GM12878 (cell line): ENCODE measurements around the gene SLC5A10. TPM values are rescaled to one million over a fixed set of nuclear protein-coding genes. Genes with fewer than 3 reads are reported as not detected.

ENCODE experiments used
- ASH2L ChIP-seq: fragments of 300-600, 200-600 bp; sonication (generic); IDR thresholded peaks from 2 replicates; pipeline ENCODE4 v1.6.1; 2017; ENCODE audit warnings: low read depth, mild to moderate bottlenecking, borderline replicate concordance
- ATF2 ChIP-seq: IDR thresholded peaks from 2 replicates; pipeline ENCODE4 v1.6.1; 2012; ENCODE audit warnings: low read length, inconsistent platforms
- BCLAF1 ChIP-seq: fragments of 450-650 bp; IDR thresholded peaks from 2 replicates; pipeline ENCODE4 v1.6.1; 2017; ENCODE audit warnings: antibody characterized with exemption, mild to moderate bottlenecking, moderate library complexity
- BRCA1 ChIP-seq: IDR thresholded peaks from 2 replicates; pipeline ENCODE4 v1.6.1; 2011; ENCODE audit warnings: low read depth, low read length, improper control_type of control experiment
- CBX5 ChIP-seq: sonication (generic); IDR thresholded peaks from 2 replicates; pipeline ENCODE4 v1.6.1; 2016; ENCODE audit warnings: low read depth, moderate library complexity, mild to moderate bottlenecking, inconsistent platforms
- CEBPB ChIP-seq, 2 experiments: fragments of 150-350 bp in 1 of 2; IDR thresholded peaks; 2 replicates each; pipeline ENCODE4 v1.6.1; 2012 to 2014; ENCODE audit warnings: low read depth in 2 of 2, low read length in 2 of 2, borderline replicate concordance in 1 of 2, inconsistent platforms in 1 of 2
- E2F4 ChIP-seq: IDR thresholded peaks from 2 replicates; pipeline ENCODE4 v1.6.1; 2012; ENCODE audit warnings: low read depth, low read length, improper control_type of control experiment
- EGR1 ChIP-seq, 2 experiments: IDR thresholded peaks; 1 replicate in 1 of 2; 2 replicates in 1 of 2; pipeline ENCODE4 v1.6.1; 2011 to 2012; ENCODE audit warnings: low read depth in 2 of 2, low read length in 2 of 2, borderline replicate concordance in 1 of 2, mild to moderate bottlenecking in 1 of 2, moderate library complexity in 1 of 2
- ELK1 ChIP-seq: IDR thresholded peaks from 2 replicates; pipeline ENCODE4 v1.6.1; 2012; ENCODE audit warnings: low read depth, low read length, improper control_type of control experiment
- EP300 ChIP-seq, 2 experiments: fragments of 150-350 bp in 1 of 2; IDR thresholded peaks; 2 replicates each; pipeline ENCODE4 v1.6.1; 2011 to 2012; ENCODE audit warnings: low read depth in 2 of 2, low read length in 2 of 2, borderline replicate concordance in 1 of 2, improper control_type of control experiment in 1 of 2, inconsistent platforms in 1 of 2; ENCODE audit not compliant: control insufficient read depth in 1 of 2
- ETV6 ChIP-seq, 2 experiments: fragments of 450-650 bp in 1 of 2; IDR thresholded peaks in 1 of 2; conservative IDR thresholded peaks in 1 of 2; 2 replicates each; pipeline ENCODE4 v1.6.1; 2014; ENCODE audit warnings: antibody characterized with exemption in 1 of 2, borderline replicate concordance in 1 of 2, low read depth in 1 of 2, mild to moderate bottlenecking in 1 of 2, moderate library complexity in 1 of 2
- HDAC2 ChIP-seq: fragments of 200-600 bp; sonication (generic); IDR thresholded peaks from 2 replicates; pipeline ENCODE4 v1.6.1; 2017
- IKZF1 ChIP-seq: fragments of 450-650 bp; conservative IDR thresholded peaks from 2 replicates; pipeline ENCODE4 v1.6.1; 2017; ENCODE audit warnings: antibody characterized with exemption, mild to moderate bottlenecking
- MLLT1 ChIP-seq: fragments of 450-650 bp; IDR thresholded peaks from 2 replicates; pipeline ENCODE4 v1.6.1; 2016; ENCODE audit warnings: mild to moderate bottlenecking
- MYC ChIP-seq: IDR thresholded peaks from 2 replicates; pipeline ENCODE4 v1.6.1; 2011; ENCODE audit warnings: mild to moderate bottlenecking, low read length, moderate library complexity, inconsistent platforms; ENCODE audit not compliant: insufficient read depth, insufficient replicate concordance, insufficient read length, severe bottlenecking
- PAX8 ChIP-seq: fragments of 450-650 bp; IDR thresholded peaks from 2 replicates; pipeline ENCODE4 v1.6.1; 2017; ENCODE audit warnings: mild to moderate bottlenecking, moderate library complexity
- RELA ChIP-seq: fragments of 450-650 bp; IDR thresholded peaks from 2 replicates; pipeline ENCODE4 v1.8.0; 2014; ENCODE audit warnings: borderline replicate concordance; ENCODE audit not compliant: partially characterized antibody
- TCF12 ChIP-seq: IDR thresholded peaks from 2 replicates; pipeline ENCODE4 v1.6.1; 2011; ENCODE audit warnings: low read depth, mild to moderate bottlenecking, low read length
- WRNIP1 ChIP-seq: IDR thresholded peaks from 2 replicates; pipeline ENCODE4 v1.6.1; 2011; ENCODE audit warnings: low read depth, low read length, improper control_type of control experiment, borderline replicate concordance
- ZBED1 ChIP-seq: IDR thresholded peaks from 2 replicates; pipeline ENCODE4 v1.6.1; 2016; ENCODE audit warnings: borderline replicate concordance
- ZNF24 ChIP-seq: fragments of 450-650 bp; IDR thresholded peaks from 2 replicates; pipeline ENCODE4 v1.6.1; 2017; ENCODE audit warnings: antibody characterized with exemption, mild to moderate bottlenecking
- polyA plus RNA-seq, 11 experiments: library from polyadenylated mRNA; depleted of rRNA in 4 of 11; unstranded in 6 of 11; stranded (reverse) in 5 of 11; fragments of >200 nt; fragmentation: Nextera tagmentation in 4 of 11; fragmentation: Illumina TruSeq in 1 of 11; extraction: Ambion mirVana in 4 of 11; extraction: Trizol in 1 of 11; gene quantifications; 1 replicate in 1 of 11; 2 replicates in 10 of 11; pipeline versions ENCODE4 v1.2.1 to v1.2.3, GENCODE V29; 2011 to 2016; ENCODE audit warnings: inconsistent platforms in 2 of 11, missing spikeins in 2 of 11, low read depth in 1 of 11
- total RNA-seq, 4 experiments: library from RNA; depleted of rRNA in 3 of 4; stranded (reverse); fragments of >200 nt in 3 of 4; fragmentation: Illumina TruSeq in 1 of 4; extraction: Trizol in 1 of 4; gene quantifications; 2 replicates each; pipeline versions ENCODE4 v1.2.1 to v1.2.3, GENCODE V29; 2013 to 2021

The SLC5A10 gene
- total and polyA plus RNA-seq, 10 of the 15 experiments (the other 5 are each of a cell fraction or from before 2014, with no cell fraction given), result under 0.01 to 0.18 (median 0.07) TPM; not detected in 4

- TF ChIP-seq MYC, result no peak
- peak; percentile 90 for TF ChIP-seq ATF2
- no peak for TF ChIP-seq PAX8
- no peak for TF ChIP-seq EGR1 (IDR thresholded peaks at IDR 0.05; ENCODE audit: borderline replicate concordance in 1 of 2, low read depth in 2 of 2, low read length in 2 of 2)
- TF ChIP-seq ASH2L, result peak; percentile 92
- no peak for TF ChIP-seq CBX5
- peak; percentile 83 for TF ChIP-seq IKZF1
- TF ChIP-seq CEBPB (IDR thresholded peaks at IDR 0.05; ENCODE audit: borderline replicate concordance in 1 of 2, low read depth in 2 of 2, low read length in 2 of 2), result 0 out of 4 replicates have a peak, but pooled peaks of 1 of the 2 experiments have one; percentile 3
- TF ChIP-seq ELK1, result no peak
- peak; percentile 71 for TF ChIP-seq MLLT1
- TF ChIP-seq E2F4, result no peak
- peak; percentile 84 to 92 for TF ChIP-seq EP300 (IDR thresholded peaks at IDR 0.05; ENCODE audit: borderline replicate concordance in 1 of 2, control insufficient read depth in 1 of 2, low read depth in 2 of 2, low read length in 2 of 2)
- TF ChIP-seq RELA, result no peak
- TF ChIP-seq HDAC2, result no peak
- TF ChIP-seq BCLAF1, result no peak
- TF ChIP-seq TCF12, result peak; percentile 55
- 0 out of 2 replicates have a peak, but pooled peaks have one; percentile 21 for TF ChIP-seq ZBED1
- TF ChIP-seq BRCA1, result no peak
- no peak for TF ChIP-seq WRNIP1
- TF ChIP-seq ETV6 (conservative IDR thresholded peaks at IDR 0.05 in 1 of 2, IDR thresholded peaks at IDR 0.05 in 1 of 2; ENCODE audit: borderline replicate concordance in 1 of 2, low read depth in 1 of 2), result peak in 1 of 2 experiments; percentile 82; a peak in 1 of 4 replicates
- peak; percentile 13; the same call in 1 of the 2 replicates for TF ChIP-seq ZNF24
Measured at GRCh38 chr17:18921912-18922451, 30.0 kb upstream of the SLC5A10 start (continued).
